Activated CD4-positive, alpha-beta T cell treated with anti-CD3 and anti-CD28 coated beads for 4 hours (primary cell): ENCODE results near the gene SH3PXD2B.
"Not testable (repeated sequence)": the region's sequence is repeated elsewhere in the genome, so short reads cannot be mapped to it uniquely, and the experiment has no call there.

ENCODE experiments used
- DNase-seq, 2 donors: peaks; one replicate each; pipeline ENCODE4 v3.0.0-alpha.2; 2020

SH3PXD2B gene

DNA sequence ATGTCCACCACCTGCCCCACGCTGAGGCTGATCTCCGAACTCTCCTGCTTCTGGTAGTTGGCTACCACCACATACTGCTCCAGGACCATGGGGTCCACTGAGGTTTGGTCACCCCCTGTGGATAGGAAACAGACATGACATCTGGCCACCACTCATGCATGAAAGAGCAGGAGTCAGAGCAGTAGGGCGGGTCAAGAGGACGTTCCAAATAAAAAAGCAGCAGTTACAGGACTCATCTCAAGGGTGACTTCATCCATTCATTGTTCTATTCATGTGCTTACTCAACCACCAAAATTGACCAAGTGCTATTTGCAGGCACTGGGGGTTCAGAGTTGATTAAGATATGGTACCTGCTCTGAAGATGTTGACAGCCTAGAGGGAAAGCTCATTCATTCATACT lies 91.6 kb downstream of the SH3PXD2B start:
- DNase-seq, result no peak

DNA sequence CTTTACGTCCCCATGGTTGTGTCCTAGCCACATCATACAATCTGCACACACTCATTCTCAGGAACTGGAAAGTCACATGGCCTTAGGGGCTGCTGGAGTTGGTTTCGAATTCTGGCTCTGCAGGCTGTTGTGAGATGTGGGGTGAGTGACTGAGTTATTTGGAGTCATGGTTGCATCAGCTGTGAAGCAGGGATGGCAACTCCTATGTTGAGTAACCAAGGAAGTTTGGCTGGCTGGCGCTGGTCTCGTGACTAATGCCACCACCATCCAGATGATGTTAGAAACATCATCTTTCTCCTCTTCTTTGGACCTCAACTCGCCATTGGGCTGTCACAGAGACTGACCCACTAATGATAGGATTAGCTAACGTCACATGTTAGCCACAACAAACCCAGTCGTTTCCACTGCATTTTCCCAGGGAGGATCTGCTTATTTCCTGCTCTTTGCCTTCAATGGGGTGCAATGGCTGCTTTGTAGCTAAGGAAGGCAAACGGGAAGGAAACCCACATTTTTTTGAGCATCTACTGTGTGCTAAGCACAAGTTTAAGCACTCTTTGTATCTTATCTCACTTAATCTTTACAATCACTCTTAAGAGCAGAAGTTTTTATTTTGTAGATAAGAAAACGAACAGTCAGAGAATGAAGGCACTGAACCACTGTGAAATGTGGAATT lies 92.6 kb downstream of the SH3PXD2B start:
- no peak for DNase-seq

DNA sequence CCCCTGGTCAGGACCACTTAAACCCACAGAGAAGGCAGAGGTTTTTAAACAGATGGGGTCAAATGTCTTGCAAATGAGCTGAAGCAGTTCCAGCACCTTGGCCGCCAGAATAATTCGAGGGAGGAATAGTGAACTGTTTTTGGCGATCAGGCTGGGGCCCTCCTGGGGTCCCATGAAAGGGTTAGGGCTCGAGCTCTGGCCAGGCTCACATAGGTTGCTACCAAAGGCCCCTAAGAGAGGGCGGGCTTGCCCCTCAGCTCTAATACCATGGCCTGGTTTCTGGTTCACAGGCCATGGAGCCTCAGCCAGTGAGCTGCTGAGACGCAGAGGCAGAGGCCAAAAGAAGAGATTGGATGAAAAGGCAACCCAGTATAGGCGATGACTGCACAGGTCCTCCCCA lies 96.0 kb downstream of the SH3PXD2B start:
- DNase-seq, result no peak

DNA sequence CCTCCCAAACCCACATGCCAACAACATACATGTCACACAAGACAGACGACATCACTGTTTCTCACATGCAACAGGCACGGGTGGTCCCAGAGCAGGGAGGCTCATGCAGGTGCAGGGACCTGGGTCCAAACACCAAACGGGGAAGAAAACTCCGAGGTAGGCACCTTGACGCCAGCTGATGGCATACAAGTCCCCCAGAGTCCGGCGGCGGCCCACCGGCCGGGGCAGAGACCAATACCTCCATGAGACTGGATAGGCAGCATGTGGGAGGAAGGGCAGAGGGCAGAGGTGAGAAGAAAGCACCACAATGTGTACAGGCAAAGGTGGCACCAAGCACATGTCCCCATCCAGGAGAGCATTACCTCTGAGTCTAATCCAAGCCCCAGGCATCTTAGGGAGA lies 97.8 kb downstream of the SH3PXD2B start:
- no peak for DNase-seq

DNA sequence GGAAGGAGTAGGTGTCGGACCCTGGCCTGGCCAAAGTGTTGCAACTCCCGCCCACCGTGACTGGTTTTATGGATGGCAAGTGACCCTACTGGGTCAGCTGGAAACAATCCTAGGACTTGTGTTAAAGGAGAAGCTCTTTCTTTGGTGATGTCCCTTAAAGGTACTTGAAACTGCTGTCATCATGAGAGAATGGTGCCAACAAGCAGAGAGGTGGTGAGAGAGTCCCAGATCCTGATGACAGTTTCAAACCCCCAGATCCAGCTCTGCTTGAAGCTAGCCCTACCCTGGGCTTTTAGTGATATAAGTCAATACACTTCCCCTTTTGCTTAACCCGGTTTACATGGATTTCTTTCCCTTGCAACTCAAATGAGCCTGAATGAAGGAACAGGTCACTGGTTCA lies 98.3 kb downstream of the SH3PXD2B start:
- no peak for DNase-seq

DNA sequence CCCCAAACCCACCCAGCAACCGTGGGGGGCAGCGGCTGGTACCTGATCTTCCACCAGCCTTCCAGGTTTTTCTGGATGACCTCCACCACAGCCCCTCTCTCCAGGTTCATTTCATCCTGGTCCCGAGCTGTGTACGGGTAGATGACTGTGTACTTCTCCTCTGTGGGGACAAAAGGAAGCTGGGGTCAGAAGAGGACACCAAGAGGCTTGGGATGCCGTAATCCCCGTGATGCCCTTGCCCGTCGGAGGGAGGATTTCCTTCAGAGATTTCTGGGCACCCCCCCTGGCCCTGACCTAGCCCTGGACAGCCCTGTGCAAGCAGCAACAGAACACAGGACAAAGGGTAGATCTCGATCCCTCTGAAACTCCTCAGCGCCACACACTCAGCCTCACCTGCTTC lies 100.5 kb downstream of the SH3PXD2B start:
- no peak for DNase-seq

DNA sequence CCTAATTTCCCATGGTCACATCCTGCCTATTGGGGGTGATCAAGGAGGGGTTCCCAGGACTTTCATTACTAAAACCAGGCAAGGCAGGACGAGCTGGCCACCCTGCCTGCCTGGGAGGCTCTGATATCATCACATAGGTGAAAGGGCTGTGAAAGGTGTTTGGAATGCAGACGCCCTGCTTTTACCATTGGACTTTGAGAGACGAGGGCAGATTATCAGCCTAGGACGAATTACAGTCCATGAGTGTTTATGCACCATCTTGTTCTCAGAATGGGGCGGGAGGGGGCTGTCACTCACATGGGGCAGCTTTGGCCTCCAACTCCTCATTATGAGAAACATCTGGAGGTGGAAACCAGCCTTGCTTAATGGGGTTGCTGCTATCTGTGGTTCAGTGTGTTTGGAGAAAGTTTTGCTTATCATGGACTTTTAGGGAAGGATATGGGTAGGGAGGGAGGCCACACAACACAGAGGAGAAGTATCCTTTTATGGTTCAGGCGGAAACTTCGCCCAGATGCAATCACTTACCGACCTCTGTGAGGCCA lies 101.0 kb downstream of the SH3PXD2B start:
- no peak for DNase-seq

DNA sequence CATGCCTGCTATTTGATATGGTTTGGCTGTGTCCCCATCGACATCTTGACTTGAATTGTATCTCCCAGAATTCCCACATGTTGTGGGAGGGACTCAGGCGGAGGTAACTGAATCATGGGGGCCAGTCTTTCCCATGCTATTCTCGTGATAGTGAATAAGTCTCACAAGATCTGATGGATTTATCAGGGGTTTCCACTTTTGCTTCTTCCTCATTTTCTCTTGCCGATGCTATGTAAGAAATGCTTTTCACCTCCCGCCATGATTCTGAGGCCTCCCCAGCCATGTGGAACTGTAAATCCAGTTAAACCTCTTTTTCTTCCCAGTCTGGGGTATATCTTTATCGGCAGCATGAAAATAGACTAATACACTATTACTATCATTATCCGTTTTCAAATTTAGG lies 101.8 kb downstream of the SH3PXD2B start:
- DNase-seq, result not testable (repeated sequence)

DNA sequence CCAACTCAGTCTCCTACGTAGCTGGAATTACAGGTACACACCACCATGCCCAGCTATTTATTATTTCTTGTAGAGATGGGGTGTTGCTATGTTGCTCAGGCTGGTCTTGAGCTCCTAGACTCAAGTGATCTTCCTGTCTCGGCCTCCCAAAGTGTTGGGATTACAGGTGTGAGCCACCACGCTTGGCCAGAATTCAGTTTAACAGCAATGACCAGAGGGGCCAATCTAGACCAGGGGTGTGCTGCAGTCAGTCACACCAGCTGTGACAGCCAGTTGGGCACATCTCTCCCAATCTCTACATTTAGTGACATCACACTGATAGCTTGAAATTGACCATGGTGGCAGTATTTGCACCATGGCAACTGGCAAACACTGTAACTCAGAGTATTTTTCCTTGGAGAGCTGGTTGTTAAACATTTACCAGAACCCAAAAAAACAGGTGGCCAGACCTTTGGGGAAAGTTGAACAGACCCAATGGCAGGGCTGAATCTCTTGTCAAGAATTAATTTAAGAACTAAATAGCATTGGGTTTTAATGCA lies 103.0 kb downstream of the SH3PXD2B start:
- DNase-seq, result no peak

DNA sequence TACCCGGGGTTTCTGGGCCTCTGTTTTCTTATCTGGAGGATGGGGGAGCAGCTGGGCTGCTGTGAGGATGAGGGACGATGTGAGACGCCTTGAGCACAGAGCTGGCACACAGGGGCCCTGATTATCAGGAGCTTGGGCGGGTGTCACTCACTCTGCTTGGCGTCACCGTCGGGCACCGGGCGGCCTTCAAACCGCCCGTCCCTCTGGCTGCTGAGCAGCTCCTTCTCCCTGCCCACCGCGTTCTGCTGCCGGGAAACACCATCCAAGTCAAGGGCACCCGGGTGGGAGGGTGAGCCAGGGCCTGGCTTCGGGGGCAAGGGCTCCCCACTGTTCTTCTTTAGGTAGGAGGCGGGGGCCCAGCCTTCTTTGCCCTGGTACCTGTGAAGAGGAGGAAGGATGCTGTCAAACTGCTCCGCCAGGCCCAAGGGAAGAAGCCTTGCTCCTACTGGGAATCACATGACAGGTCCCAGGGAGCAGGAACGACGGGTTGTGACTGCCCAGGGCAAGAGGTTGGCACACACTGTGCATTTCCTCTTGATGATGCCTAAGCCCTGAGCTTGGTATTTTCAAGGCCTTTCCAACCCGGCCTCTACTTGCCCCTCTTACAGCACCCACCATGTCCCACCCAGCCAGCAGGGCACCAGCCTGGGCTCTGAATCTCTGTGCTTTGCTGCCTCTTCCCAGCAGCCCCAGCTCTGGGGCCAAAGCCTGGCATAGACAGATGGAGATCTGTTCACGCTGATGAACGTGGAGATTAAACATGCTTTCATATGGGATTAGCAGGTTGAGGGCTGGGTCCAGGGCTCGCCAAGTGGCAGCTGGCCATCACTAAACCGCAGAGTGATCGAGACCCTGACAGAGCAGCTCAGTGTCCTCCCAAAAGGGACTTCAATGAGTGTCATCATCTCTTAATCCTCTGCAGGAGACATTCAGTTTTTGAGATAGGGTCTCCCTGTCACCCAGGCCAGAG lies 103.8 kb downstream of the SH3PXD2B start:
- DNase-seq, result no peak

DNA sequence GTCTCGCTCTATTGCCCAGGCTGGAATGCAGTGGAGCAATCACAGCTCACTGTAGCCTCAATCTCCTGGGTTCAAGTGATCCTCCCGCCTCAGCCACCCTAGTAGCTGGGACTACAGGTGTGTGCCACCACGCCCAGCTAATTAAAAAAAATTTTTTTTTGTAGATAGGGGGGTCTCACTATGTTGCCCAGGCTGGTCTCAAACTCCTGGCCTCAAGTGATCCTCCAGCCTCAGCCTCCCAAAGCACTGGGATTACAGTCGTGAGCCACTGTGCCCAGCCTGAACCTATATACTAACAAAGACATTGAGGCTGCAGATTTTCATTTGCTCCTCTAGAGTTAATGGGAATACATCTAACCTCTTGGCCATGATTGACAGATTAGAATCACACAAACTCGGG lies 105.6 kb downstream of the SH3PXD2B start:
- DNase-seq, result not testable (repeated sequence)

DNA sequence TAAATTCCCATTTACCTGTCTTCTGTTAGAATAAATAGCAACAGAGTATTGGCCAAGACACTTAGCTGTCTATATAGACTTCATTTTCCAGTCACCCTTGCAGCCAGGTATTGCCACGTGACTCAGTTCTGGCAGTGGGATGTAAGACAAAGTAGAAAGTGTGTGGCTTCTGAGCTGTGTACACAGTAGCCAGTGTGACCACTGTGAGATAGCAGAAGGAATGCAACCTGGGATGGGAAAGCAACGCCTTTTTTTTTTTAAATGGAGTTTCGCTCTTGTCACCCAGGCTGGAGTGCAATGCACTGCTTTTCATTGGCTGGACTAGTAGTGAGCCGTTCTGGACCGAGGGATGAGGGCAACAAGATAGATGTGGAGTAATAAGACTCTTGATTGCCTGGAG lies 106.2 kb downstream of the SH3PXD2B start:
- DNase-seq, result no peak

DNA sequence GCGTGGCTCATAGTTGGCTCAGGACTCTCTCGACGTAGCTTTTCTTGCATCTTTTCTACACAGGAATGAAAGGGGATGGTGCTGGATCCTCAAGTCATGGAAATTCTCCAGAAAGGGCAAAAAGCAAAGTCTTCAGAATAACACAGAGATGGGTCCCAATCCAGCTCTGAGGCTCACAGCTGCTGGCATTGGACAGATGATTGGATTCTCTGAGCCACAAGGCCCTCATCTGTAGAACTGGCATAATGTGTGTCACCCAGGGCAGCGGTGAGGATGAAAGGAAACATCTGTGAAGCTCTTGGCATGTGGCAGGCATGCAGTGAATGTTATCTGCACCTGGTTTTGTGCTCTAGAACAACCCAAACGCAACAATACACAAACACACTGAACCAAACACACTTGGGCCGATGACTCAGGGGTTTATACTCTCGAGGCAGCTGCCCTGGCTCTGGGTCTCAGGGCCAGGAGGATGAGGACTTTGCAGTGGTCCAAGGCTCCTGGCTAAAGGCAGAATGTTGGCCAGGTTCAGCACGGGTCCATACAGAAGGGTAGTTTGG lies 106.8 kb downstream of the SH3PXD2B start:
- no peak for DNase-seq

DNA sequence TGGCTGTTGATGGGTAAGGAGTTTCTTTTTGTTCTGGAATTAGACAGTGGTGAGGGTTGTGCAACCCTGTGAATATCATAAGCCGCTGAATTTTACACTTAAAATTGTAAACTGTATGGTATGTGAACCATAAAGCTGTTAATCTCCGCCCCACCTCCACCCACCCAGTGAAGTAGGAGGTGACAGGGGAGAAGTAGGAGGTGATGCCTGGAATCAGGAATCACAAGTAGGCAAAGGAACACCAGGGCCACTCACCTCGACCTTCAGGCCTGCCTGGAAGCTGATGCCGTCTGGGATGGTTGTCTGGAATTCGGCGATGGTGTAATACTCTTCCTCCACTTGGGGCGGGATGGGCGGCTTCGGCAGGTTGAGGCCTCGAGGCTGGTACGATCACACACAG lies 108.4 kb downstream of the SH3PXD2B start:
- DNase-seq, result no peak

DNA sequence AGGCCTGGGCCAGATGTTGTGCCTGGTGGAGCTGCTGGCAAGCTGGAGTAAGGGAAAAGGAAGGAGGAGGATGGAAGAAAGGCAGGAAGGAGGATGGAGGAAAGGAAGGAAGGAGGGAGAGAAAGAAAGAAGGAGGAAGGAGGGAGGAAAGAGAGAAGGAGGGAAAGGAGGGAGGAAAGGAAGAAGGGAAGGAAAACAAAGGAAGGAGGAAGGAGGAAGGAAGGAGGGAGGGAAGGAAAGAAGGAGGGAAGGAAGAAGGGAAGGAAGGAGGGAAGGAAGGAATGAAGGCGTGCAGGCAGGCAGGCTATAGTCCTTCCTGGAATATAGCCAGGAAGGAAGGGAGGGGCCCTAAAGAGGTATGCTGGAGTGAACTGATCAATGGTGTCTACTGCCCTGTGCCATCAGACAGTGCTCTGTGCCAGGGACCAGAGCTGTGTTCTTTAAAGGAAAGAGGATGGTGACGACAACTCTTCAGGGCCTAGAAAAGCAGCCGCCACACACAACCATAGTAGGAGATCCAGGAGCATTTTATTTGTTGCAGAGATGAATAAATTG lies 109.4 kb downstream of the SH3PXD2B start:
- no peak for DNase-seq

DNA sequence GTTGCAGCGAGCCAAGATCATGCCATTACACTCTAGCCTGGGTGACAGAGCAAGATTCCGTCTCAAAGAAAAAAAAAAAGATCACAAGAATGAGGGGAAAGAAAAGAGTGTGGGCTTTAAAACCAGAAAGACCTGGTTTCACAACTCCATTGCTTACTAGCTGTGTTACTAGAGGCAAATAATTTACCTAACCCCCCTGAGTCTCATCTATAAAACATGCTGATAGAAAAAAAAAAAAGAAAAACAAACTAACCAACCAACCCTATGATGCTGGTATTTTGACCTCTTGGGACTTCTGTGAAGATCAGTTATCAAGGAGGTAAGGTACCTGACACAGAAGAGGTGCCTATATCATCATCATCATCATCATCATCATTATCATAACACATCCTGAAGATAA lies 110.6 kb downstream of the SH3PXD2B start:
- no peak for DNase-seq

DNA sequence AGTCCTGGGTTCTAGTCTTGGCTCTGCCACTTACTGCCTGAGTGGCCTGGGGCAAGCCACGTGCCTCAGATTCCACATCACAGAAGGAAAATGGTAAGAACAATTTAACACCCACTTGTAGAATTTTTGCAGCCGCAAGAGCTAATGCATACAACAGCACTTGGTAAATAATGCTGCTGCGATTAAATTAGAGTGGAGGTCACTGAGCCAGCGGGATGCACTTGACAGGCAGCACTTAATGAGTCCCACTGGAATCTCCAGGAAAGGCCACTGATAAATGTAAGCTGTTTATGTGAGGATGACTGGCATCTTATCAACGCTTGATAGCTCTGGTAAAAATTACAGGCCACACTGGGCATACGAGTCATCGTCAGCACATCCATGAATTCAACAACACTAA lies 111.4 kb downstream of the SH3PXD2B start:
- DNase-seq, result no peak

DNA sequence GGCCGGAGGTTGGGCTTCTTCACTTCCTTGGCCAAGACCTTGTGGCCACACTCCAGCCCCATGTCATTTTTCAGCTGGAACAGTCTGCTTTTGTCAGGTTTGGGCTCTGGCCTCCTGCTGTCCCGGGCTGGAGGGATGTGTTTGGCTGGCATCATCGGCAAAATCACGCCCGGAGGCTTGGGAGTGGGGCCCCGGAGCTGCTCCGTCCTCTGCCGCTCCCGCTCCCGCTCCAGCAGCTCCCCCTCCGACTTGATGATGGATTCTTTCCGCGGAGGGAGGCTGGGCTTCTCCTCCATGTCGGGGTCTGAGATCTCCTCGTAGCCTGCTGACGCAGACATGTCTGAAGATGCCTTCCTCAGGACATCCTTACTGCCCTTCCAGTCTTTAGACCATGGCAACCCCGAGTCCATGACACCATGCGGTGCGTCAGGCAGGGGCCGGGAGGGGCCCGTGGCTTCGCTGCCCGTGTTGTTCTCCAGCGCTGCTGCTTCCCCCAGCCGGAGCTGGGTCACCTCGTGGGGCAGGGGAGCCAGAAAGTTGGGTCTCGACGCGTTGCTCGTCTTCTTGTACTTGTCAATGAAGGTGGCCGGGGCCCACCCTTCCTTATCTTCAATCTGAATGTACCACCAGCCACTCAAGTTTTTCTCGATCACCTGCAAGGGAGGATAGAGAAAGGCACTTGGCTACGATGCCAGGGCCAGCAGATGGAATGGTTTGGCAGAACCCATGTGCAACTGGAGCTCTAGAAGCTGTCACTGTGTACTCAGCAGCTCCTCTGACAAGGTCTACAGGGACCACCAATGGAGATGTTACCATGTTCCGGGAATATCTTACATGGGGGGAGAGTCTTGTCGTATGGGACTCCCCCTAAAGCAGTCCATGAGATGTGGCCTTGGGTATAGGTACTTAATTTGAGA lies 114.8 kb downstream of the SH3PXD2B start:
- no peak for DNase-seq

DNA sequence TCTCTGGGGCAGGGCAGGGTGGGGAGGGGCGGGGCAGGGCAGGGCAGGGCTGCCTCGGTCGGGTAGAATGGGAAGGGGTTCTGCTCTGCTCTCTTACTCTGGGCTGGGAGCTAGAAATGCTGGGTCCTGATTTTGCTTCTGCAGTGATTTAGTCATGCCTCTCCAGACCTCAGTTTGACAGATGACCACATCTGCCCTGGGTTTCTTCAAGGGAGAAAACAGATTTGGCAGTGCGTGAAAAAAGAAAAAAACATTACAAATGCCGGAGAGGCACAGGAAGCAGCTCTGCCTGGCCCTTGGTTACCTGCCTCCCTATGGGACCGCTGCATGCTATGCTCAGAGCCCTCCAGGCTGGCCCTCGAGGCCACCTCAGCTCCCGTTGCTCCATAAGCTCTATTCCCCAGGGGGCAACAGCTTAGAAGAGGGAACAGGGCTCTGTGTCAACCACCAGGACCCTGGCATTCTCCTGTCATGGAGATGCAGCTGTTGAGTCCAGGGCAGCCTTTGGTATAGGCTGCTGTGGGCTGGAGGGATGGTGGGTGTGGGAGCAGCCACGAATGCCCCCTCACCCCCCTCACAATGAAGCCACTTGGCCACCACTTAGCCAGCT lies 117.5 kb downstream of the SH3PXD2B start:
- DNase-seq, result no peak

DNA sequence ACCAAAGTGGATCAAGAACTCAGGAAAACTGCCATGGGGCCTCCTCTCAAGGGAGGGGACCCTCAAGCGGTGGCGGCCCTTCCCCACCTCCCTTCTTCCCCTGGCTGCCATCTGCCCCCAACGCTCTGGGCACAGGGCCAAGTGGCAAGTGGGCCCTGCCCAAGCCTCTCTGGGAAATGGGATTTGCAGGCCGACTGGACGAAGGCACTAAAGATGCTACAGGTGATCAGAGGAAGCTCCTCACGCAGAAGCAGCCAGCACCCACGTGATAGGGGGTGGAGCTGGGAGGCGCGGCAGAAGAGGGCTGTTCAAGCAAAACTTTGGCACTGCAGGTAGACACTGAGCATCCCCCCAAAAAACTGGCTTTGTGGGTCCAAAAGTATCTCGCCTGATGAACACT lies 118.1 kb downstream of the SH3PXD2B start:
- DNase-seq, result no peak

DNA sequence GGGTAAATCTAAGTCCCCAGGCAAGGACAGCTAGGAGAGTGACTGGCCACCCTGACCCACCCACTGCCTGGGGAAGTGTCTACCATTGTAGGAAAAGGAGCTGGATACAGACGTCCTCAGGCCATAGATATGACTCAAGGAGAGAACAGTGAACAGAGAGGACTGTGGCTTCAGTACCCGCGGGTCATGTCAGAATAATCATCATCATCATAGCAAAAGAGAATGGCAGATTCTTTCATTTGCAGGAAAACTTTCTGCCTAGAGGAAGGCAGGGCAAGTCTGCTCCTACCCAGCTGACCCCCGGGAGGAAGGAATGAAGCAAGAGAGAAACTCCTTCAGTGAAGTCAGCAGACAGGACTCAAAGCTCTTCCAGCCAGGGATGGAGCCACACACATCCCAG lies 118.6 kb downstream of the SH3PXD2B start:
- no peak for DNase-seq

DNA sequence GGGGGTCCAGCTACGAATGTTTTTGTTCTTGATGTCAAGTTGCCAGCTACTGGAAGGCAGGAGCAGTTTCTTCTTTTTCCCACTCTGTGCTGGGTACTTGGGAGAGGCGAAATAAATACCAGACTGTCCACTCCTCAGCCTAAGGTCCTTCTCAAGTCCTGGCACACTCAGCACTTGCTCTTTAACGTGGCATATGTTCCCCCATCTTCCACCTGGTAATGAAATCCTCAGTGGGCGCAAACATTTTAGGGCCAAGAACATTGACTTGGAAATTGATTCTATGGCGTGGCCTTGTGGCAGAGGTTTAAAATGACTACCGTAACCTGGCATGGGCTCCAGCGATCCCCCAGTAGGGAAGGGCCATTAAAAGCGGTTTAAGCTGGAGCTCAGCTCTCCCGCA lies 119.7 kb downstream of the SH3PXD2B start:
- DNase-seq, result no peak
